Transverse colon (tissue), 4 donors: ENCODE results near the gene MESP1.

Experiments used
- EP300 ChIP-seq: sonication (generic); formaldehyde crosslinking; IDR thresholded peaks from one replicate; pipeline ENCODE4 v1.6.1; 2017; ENCODE audit warnings: antibody characterized with exemption, low read depth
- POLR2A ChIP-seq: fragments of 450-650 bp; IDR thresholded peaks from one replicate; pipeline ENCODE4 v1.6.1; 2016; ENCODE audit warnings: antibody characterized with exemption, mild to moderate bottlenecking, moderate library complexity
- POLR2AphosphoS5 ChIP-seq, 3 donors: sonication (generic); formaldehyde crosslinking; IDR thresholded peaks; one replicate each; pipeline ENCODE4 v1.6.1; 2016; ENCODE audit warnings: antibody characterized with exemption in 3 of 3
- TF ChIP-seq, protein P1 (sequence below), 5 experiments: fragments of 200-600 bp in 3 of 5; fragments of 450-650 bp in 2 of 5; sonication (generic) in 3 of 5; IDR thresholded peaks; 1 replicate in 2 of 5; 2 replicates in 3 of 5; pipeline ENCODE4 v1.5.1; 2016 to 2017; ENCODE audit warnings: antibody characterized with exemption in 5 of 5, inconsistent platforms in 3 of 5, mild to moderate bottlenecking in 2 of 5, moderate library complexity in 1 of 5

DNA sequence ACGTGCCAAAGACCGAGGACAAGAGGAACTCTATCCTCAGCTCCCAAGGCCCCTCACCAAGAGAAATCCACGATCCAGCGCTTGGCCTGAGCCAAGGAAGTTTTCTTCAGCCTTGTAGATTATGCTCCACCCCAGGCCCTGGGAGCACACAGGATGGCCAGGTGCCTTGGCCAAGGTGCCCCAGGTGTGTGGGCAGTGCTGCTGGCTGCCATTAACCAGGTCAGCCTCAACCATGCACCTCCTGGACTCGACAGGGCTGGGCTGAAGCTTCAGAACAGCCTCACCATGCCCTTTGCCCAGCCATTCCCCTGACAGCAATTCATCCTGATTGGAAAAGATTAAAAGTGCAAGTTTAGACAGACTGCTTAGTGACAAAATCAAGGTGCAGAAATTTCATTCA is 10.9 kb upstream of the MESP1 start:
- TF ChIP-seq, protein P1, sequence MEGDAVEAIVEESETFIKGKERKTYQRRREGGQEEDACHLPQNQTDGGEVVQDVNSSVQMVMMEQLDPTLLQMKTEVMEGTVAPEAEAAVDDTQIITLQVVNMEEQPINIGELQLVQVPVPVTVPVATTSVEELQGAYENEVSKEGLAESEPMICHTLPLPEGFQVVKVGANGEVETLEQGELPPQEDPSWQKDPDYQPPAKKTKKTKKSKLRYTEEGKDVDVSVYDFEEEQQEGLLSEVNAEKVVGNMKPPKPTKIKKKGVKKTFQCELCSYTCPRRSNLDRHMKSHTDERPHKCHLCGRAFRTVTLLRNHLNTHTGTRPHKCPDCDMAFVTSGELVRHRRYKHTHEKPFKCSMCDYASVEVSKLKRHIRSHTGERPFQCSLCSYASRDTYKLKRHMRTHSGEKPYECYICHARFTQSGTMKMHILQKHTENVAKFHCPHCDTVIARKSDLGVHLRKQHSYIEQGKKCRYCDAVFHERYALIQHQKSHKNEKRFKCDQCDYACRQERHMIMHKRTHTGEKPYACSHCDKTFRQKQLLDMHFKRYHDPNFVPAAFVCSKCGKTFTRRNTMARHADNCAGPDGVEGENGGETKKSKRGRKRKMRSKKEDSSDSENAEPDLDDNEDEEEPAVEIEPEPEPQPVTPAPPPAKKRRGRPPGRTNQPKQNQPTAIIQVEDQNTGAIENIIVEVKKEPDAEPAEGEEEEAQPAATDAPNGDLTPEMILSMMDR (IDR thresholded peaks at IDR 0.05) = no peak
- no peak for TF ChIP-seq POLR2A
- peak in 1 of 3 donors; percentile 6 for TF ChIP-seq POLR2AphosphoS5 (IDR thresholded peaks at IDR 0.05)
- TF ChIP-seq EP300 = no peak
